OCI-LY3 (cell line): ENCODE results near the gene SPDYE2B.
"Not testable (repeated sequence)": the region's sequence is repeated elsewhere in the genome, so short reads cannot be mapped to it uniquely, and the experiment has no call there.

Source experiments
- H2AFZ ChIP-seq: fragments of 200-600, 300-600 bp; shearing (Covaris generic); 2 replicates; pipeline ENCODE4 v1.6.0; 2014; ENCODE audit warnings: antibody characterized with exemption, low read depth, low read length
- H3K27ac ChIP-seq: fragments of 200-600, 300-600 bp; sonication (generic); 2 replicates; pipeline ENCODE4 v1.5.1; 2014; ENCODE audit warnings: mild to moderate bottlenecking, low read length, moderate library complexity, mixed read lengths
- H3K27me3 ChIP-seq: fragments of 200-600, 300-600 bp; sonication (generic); 2 replicates; pipeline ENCODE4 v1.6.1; 2014; ENCODE audit warnings: low read depth, low read length, mixed read lengths
- H3K36me3 ChIP-seq: fragments of 200-600, 300-600 bp; sonication (generic); replicated peaks from 2 replicates; pipeline ENCODE3; 2014; ENCODE audit warnings: low read depth, low read length, mixed read lengths
- H3K4me1 ChIP-seq: fragments of 300-600, 200-600 bp; sonication (generic); 2 replicates; pipeline ENCODE4 v1.6.1; 2014; ENCODE audit warnings: low read length, mixed read lengths
- H3K4me2 ChIP-seq: fragments of 200-600, 300-600 bp; sonication (generic); 2 replicates; pipeline ENCODE4 v1.6.1; 2014; ENCODE audit warnings: low read length, mixed read lengths
- H3K4me3 ChIP-seq: fragments of 300-600, 200-600 bp; sonication (generic); 2 replicates; pipeline ENCODE4 v1.5.1; 2014; ENCODE audit warnings: antibody characterized with exemption, mild to moderate bottlenecking, low read length, moderate library complexity
- H3K79me2 ChIP-seq: fragments of 300-600, 200-600 bp; shearing (Covaris generic); 2 replicates; pipeline ENCODE4 v1.6.1; 2014; ENCODE audit warnings: mild to moderate bottlenecking, low read length, mixed read lengths
- H3K9ac ChIP-seq: fragments of 300-600, 200-600 bp; shearing (Covaris generic); 2 replicates; pipeline ENCODE4 v1.6.0; 2014; ENCODE audit warnings: mild to moderate bottlenecking, low read length, moderate library complexity
- H3K9me3 ChIP-seq: fragments of 200-600, 300-600 bp; shearing (Covaris generic); 2 replicates; pipeline ENCODE4 v1.6.1; 2014; ENCODE audit warnings: low read length, mixed read lengths; ENCODE audit not compliant: insufficient read depth
- H4K20me1 ChIP-seq: fragments of 200-600, 300-600 bp; sonication (generic); 2 replicates; pipeline ENCODE4 v1.6.1; 2016; ENCODE audit warnings: low read length, mixed read lengths; ENCODE audit not compliant: insufficient read depth

The SPDYE2B gene

DNA sequence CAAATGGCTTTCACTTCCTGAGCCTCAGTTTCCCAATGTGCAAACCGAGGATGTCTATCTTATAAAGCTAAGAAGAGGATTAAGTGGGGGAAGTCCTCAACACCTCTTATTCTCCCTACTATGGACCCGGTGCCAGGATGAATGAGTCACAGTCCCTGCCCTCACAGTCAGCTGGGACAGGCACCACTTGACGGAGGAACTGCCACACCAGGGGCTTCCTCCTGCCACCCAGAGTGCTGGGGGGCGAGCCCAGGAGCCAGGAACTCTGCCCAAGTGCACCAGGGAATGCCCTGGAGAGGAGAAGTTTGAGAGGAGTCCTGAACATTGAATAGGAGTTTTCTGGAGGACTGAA, 35.8 kb upstream of the SPDYE2B start:
- not testable (repeated sequence) for H3K9ac ChIP-seq, H2AFZ ChIP-seq, H3K27me3 ChIP-seq, H3K9me3 ChIP-seq, H3K4me1 ChIP-seq, H3K4me2 ChIP-seq, H3K79me2 ChIP-seq, H3K36me3 ChIP-seq, H3K27ac ChIP-seq, H3K4me3 ChIP-seq, H4K20me1 ChIP-seq

GRCh38 chr7:102614873-102615272, 35.2 kb upstream of the SPDYE2B start:
- not testable (repeated sequence) for H4K20me1 ChIP-seq, H3K79me2 ChIP-seq, H3K27me3 ChIP-seq, H3K4me2 ChIP-seq, H3K4me1 ChIP-seq, H3K27ac ChIP-seq, H3K4me3 ChIP-seq, H3K9me3 ChIP-seq, H2AFZ ChIP-seq, H3K9ac ChIP-seq, H3K36me3 ChIP-seq

DNA sequence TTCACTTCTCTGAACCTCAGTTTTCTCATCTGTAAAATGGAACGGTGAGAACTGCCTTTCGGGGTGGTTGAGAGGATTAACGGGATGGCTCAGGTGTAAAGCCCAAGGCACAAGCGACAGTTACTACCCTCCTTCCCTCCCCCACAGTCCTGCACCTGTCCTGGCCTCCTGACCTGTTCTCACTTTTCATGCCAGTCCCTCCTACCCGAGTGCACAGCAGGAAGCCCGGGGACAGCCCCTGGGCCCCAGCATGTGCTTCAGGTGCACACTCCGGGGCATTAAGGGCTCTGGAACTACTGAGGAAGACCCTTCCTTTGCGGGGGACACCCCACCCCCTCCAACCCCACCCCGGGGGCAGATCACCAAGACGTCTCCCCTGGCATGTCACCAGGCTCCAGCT, 34.2 kb upstream of the SPDYE2B start:
- not testable (repeated sequence) for H3K9ac ChIP-seq, H3K79me2 ChIP-seq, H3K36me3 ChIP-seq, H4K20me1 ChIP-seq, H2AFZ ChIP-seq, H3K4me2 ChIP-seq, H3K27ac ChIP-seq, H3K4me3 ChIP-seq, H3K9me3 ChIP-seq, H3K4me1 ChIP-seq, H3K27me3 ChIP-seq

DNA sequence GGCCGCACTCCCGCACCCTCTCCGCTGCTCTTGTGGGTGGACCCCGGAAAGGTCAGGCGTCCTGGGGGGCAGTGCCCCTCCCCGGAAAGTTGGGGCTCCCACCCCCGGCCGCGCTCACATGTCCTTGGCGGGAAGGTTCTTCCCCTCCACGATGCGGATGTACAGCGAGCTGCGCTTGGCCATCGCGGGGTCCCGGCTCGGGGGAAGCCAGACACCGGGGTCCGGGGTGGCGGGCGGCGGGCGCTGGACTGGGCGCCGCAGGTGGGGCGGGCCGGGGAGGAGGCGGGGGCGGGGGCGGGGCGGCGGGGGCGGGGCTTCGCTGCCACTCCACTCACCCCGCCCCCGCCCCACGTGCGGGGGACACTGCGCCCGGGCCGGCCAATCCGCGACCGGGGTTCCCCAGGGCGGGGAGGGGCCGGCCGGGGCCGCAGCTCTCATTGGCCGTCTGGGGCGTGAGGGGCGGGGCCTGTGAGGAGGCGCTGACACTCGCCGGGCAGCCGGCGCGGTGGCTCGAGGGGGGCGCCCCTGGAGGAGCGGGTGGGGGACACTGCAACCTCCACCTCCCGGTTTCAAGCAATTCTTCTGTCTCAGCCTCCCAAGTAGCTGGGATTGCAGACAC, 33.5 kb upstream of the SPDYE2B start, which contains the start of gene RASA4:
RASA4 (minus strand) TSS at position 250 of the 619 bp plus-strand sequence; CDS start at position 183, 67 bp downstream.
- Histone ChIP-seq H3K4me3 (peak within 1 kb of the TSS; percentile 69), H3K27ac (peak within 1 kb of the TSS; percentile 65), H3K9ac (peak within 1 kb of the TSS; percentile 66), H3K4me2 (peak within 1 kb of the TSS; percentile 48; the same call in 1 of the 2 replicates)
- not testable (repeated sequence) for H3K79me2 ChIP-seq, H3K4me1 ChIP-seq, H3K36me3 ChIP-seq, H3K9me3 ChIP-seq, H3K27me3 ChIP-seq, H2AFZ ChIP-seq, H4K20me1 ChIP-seq

- not testable (repeated sequence) for H3K4me1 ChIP-seq, H3K4me2 ChIP-seq, H3K9ac ChIP-seq, H2AFZ ChIP-seq, H3K79me2 ChIP-seq, H3K27ac ChIP-seq, H3K9me3 ChIP-seq, H3K36me3 ChIP-seq, H4K20me1 ChIP-seq, H3K4me3 ChIP-seq, H3K27me3 ChIP-seq
Observed at GRCh38 chr7:102618122-102618521, 32.0 kb upstream of the SPDYE2B start.

DNA sequence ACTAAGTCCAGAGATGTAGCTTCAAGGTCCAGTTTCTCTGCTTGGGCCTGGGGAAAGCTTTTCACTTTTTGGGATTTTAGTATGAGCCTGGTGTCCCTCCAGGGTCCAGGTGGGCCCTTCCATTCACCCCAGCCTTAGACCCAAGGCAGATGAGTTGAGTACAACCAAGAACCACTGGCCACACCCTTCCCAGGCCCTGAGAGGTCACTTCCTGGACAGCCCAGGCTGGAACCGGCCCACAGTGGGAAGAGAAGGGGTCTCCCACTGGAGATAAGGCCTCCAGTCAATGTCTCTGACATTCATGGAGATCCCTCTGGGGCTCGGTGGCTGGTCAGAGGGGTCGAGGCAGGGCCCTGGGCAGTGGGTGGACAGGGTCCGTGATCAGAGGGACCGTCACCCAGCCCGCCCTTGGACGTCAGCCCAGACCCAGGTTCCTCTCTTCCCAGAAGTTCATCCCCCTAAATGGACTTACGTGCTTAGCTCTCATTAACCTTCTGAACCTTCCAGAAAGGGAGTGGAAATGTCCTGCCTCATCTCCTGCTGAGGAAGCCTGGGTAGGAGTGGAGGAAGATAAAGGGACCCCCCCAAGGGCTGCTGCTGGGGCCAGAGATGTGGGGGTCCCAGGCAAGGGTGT, 22.7 kb upstream of the SPDYE2B start:
- not testable (repeated sequence) for H3K36me3 ChIP-seq, H3K9me3 ChIP-seq, H3K4me2 ChIP-seq, H3K27ac ChIP-seq, H3K27me3 ChIP-seq, H3K4me3 ChIP-seq, H3K79me2 ChIP-seq, H3K9ac ChIP-seq, H3K4me1 ChIP-seq, H2AFZ ChIP-seq, H4K20me1 ChIP-seq

DNA sequence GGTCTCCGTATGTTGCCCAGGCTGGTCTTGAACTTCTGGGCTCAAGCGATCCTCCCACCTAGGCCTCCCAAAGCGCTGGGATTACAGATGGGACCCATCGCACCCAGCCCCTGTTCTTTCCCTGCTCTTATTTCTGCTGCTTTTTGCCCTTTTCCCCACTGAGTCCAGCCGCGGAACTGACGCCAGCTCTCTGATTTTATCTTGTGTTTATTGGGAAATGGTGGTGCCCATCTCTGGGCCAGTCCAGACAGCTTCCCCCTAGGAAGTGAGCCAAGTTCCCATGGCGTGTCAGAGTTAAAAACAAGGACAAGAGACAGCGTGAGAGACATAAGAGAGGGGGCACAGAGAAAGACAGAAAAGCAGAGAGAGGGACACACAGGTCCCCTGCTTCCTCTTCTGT, 19.5 kb upstream of the SPDYE2B start:
- H3K9me3 ChIP-seq, H3K4me2 ChIP-seq, H3K4me1 ChIP-seq, H3K27ac ChIP-seq, H4K20me1 ChIP-seq, H3K79me2 ChIP-seq, H3K36me3 ChIP-seq, H3K9ac ChIP-seq, H3K27me3 ChIP-seq, H3K4me3 ChIP-seq, H2AFZ ChIP-seq: not testable (repeated sequence)

DNA sequence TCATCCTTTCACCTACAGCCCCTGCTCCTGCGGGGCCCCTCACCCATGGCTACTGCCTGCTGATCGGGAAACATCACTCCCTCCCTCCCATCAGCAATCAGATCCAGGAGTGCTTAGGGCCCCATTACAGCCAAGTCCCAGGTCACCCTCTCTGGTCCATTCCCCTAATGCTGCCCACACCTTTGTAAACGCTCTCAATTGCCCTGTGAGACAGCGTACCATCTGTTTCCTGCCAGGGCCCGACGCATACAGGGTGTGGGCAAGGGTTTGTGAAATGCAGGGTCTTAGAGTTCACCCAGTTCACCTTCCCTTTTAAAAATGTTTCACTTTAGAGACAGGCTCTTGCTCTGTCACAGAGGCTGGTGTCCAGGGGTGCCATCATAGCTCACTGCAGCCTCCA, 15.8 kb upstream of the SPDYE2B start:
- H3K27me3 ChIP-seq, H2AFZ ChIP-seq, H3K4me1 ChIP-seq, H3K27ac ChIP-seq, H3K4me2 ChIP-seq, H3K79me2 ChIP-seq, H3K4me3 ChIP-seq, H4K20me1 ChIP-seq, H3K9me3 ChIP-seq, H3K9ac ChIP-seq, H3K36me3 ChIP-seq: not testable (repeated sequence)

DNA sequence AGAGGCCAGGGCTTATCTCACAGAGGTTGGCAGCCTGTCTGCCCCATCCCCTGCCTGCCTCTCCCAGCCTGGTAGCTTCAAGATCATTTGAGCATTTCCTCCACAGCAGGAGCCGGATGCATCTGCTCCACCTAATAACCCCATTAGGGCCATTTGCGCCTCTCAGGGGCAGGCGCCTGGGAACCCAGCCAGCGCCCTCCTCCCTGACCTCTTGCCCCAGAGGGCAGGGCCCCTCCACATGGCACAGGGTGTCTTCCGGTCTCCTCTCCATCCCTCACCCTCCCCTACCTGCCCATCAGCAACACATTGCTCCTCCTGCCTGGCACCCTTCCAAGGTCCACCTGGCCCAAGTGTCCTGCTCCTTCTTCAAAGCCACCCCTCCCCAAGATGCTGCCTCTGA, 14.8 kb upstream of the SPDYE2B start:
- not testable (repeated sequence) for H3K36me3 ChIP-seq

DNA sequence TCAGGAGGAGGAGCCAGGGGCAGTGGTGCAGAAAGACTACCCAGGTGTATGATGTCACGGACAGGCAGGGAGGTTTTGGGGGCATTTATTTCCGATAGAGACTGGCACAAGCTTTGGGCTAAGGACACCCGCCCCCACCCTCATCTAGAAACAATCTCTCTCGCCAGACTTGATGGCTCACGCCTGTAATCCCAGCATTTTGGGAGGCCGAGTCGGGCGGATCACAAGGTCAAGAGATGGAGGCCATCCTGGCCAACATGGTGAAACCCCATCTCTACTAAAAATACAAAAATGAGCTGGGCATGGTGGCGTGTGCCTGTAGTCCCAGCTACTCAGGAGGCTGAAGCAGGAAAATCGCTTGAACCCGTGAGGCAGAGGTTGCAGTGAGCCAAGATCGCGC, 13.2 kb upstream of the SPDYE2B start:
- not testable (repeated sequence) for H3K4me1 ChIP-seq, H4K20me1 ChIP-seq, H2AFZ ChIP-seq, H3K36me3 ChIP-seq, H3K9me3 ChIP-seq, H3K9ac ChIP-seq, H3K4me3 ChIP-seq, H3K79me2 ChIP-seq, H3K4me2 ChIP-seq, H3K27ac ChIP-seq, H3K27me3 ChIP-seq

More for the DNA sequence above, 14.8 kb upstream of the SPDYE2B start:
- H3K79me2 ChIP-seq, H3K9me3 ChIP-seq, H3K27ac ChIP-seq, H3K4me3 ChIP-seq, H3K9ac ChIP-seq, H3K4me2 ChIP-seq, H2AFZ ChIP-seq, H3K27me3 ChIP-seq, H4K20me1 ChIP-seq, H3K4me1 ChIP-seq: not testable (repeated sequence)
